Stimulated activated CD8-positive, alpha-beta memory T cell treated with anti-CD3 and anti-CD28 coated beads, Interleukin-2, amount 100 ng/mL, for 48 hours (primary cell): ENCODE data around the gene CD2.

Experiments used
- DNase-seq, 2 donors: peaks; one replicate each; pipeline ENCODE4 v3.0.0-alpha.2; 2020; ENCODE audit warnings: low read depth in 2 of 2

The CD2 gene

GRCh38 chr1:116760996-116761665 is 6.9 kb downstream of the CD2 start:
- no peak for DNase-seq

- no peak for DNase-seq
Measured at GRCh38 chr1:116762281-116762680, 8.1 kb downstream of the CD2 start.

- DNase-seq: no peak
Measured at GRCh38 chr1:116762781-116763115, 8.5 kb downstream of the CD2 start.

- no peak for DNase-seq
Measured at GRCh38 chr1:116763116-116763786, 9.0 kb downstream of the CD2 start.

- DNase-seq: no peak
Measured at GRCh38 chr1:116763787-116764465, 9.7 kb downstream of the CD2 start.

- DNase-seq: no peak
Measured at GRCh38 chr1:116764466-116764898, 10.3 kb downstream of the CD2 start.

- no peak for DNase-seq
Measured at GRCh38 chr1:116764906-116765862, 11.0 kb downstream of the CD2 start.

- DNase-seq: no peak
Measured at GRCh38 chr1:116765962-116766361, 11.7 kb downstream of the CD2 start.

GRCh38 chr1:116766616-116767469 is 12.6 kb downstream of the CD2 start:
- DNase-seq: no peak

GRCh38 chr1:116767782-116768382 is 13.7 kb downstream of the CD2 start:
- no peak for DNase-seq

GRCh38 chr1:116768416-116769103 is 14.3 kb downstream of the CD2 start:
- no peak for DNase-seq

GRCh38 chr1:116769104-116769452 is 14.8 kb downstream of the CD2 start:
- DNase-seq: no peak

GRCh38 chr1:116769561-116769977 is 15.3 kb downstream of the CD2 start:
- no peak for DNase-seq

- no peak for DNase-seq
Measured at GRCh38 chr1:116769994-116770393, 15.8 kb downstream of the CD2 start.

- DNase-seq: no peak
Measured at GRCh38 chr1:116770625-116771024, 16.4 kb downstream of the CD2 start.

GRCh38 chr1:116771997-116772647 is 17.9 kb downstream of the CD2 start:
- DNase-seq: no peak

GRCh38 chr1:116772648-116773045 is 18.4 kb downstream of the CD2 start:
- DNase-seq: no peak

- no peak for DNase-seq
Measured at GRCh38 chr1:116775116-116775752, 21.0 kb downstream of the CD2 start.
